ENCODE measurements around the gene FITM1. TPM values are rescaled to one million over a fixed set of nuclear protein-coding genes. Genes with fewer than 3 reads are reported as not detected.

Gene FITM1
- polyA plus RNA-seq, 1 donor (not counting 4 experiments of a cell fraction or from before 2014, with no cell fraction given): not detected

DNA sequence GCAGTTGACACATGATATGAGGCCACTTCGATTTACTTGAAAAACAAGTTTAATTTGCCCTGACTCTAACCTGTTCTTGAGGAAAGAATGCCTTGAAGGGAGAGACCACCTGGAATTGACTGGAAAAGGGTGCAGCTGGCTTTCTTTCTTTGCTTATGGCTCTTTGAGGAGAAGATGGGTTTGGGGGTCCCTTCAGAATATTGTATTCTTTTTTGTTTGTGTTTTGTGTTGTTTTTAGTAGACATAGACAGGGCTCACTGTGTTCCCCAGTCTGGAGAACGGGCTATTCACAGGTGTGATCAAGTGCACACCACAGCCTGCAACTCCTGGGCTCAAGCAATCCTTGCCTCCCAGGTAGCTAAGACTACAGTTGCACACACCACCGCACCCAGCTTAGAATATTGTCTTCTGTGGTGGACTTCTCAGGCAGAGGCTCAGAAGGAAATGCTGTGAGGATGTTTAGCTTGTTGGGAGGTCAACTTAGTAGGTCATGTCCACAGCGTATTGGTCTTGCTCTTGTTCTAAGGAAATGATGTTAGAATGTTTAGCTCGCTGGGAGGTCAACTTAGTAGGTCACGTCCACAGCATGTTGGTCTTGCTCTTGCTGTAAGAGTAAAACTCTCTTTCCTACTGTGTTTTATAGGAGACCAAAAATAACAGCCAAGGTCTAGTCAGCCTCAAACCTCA lies 14.2 kb upstream of the FITM1 start:
- H4K20me1 ChIP-seq (ENCODE audit: control insufficient read depth, extremely low read depth, insufficient read depth, low read length): no peaks in the 10 kb centered on the region
- no peaks in the 10 kb centered on the region for H3K9me1 ChIP-seq (ENCODE audit: control insufficient read depth, extremely low read depth, insufficient read depth, low read length)
- peak overlapping the region; percentile 71 for H3K4me2 ChIP-seq (ENCODE audit: control insufficient read depth, extremely low read depth, insufficient read depth, low read depth, low read length)
- H2AFZ ChIP-seq (ENCODE audit: control insufficient read depth, low read length): no peak overlapping the region
- no peaks in the 10 kb centered on the region for H3K27me3 ChIP-seq (ENCODE audit: control insufficient read depth, extremely low read depth, insufficient read depth, low read length)
- no peak for FAIRE-seq
- no peak for TF ChIP-seq EZH2 (IDR thresholded peaks at IDR 0.05; ENCODE audit: low read length)
- TF ChIP-seq, protein P1, sequence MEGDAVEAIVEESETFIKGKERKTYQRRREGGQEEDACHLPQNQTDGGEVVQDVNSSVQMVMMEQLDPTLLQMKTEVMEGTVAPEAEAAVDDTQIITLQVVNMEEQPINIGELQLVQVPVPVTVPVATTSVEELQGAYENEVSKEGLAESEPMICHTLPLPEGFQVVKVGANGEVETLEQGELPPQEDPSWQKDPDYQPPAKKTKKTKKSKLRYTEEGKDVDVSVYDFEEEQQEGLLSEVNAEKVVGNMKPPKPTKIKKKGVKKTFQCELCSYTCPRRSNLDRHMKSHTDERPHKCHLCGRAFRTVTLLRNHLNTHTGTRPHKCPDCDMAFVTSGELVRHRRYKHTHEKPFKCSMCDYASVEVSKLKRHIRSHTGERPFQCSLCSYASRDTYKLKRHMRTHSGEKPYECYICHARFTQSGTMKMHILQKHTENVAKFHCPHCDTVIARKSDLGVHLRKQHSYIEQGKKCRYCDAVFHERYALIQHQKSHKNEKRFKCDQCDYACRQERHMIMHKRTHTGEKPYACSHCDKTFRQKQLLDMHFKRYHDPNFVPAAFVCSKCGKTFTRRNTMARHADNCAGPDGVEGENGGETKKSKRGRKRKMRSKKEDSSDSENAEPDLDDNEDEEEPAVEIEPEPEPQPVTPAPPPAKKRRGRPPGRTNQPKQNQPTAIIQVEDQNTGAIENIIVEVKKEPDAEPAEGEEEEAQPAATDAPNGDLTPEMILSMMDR (optimal IDR thresholded peaks at IDR 0.05 in 1 of 3, IDR thresholded peaks at IDR 0.05 in 1 of 3, conservative IDR thresholded peaks at IDR 0.05 in 1 of 3; ENCODE audit: extremely low read depth in 1 of 3, insufficient read depth in 2 of 3, low read length in 3 of 3): no peak
- H3K36me3 ChIP-seq (ENCODE audit: control insufficient read depth in 2 of 2, extremely low read depth in 1 of 2, insufficient read depth in 2 of 2, low read length in 2 of 2): peaks cover 19 to 30% of the 10 kb centered on the region in 2 experiments
- no peaks in the 10 kb centered on the region for H3K9me3 ChIP-seq (ENCODE audit: control insufficient read depth, low read depth, low read length)
- H3K4me1 ChIP-seq (ENCODE audit: control insufficient read depth, extremely low read depth, insufficient read depth, low read length): peaks cover 15% of the 10 kb centered on the region
- peak overlapping the region in 1 of 3 experiments; percentile 74 for H3K4me3 ChIP-seq (ENCODE audit: control insufficient read depth in 2 of 3, extremely low read depth in 1 of 3, insufficient read depth in 2 of 3, low read depth in 1 of 3, low read length in 3 of 3)
- dilution Hi-C loops (cut with MboI; ENCODE audit: extremely low pct_ligation_motif_present, low sequenced_read_pairs): no loop called here
- H3K9ac ChIP-seq (ENCODE audit: control insufficient read depth, extremely low read depth, insufficient read depth, low read length): peak overlapping the region; percentile 90
- no peak for DNase-seq (ENCODE audit: low read depth, low spot score)
- H3K79me2 ChIP-seq (ENCODE audit: control insufficient read depth, insufficient read depth, low read length): no peaks in the 10 kb centered on the region
- H3K27ac ChIP-seq (ENCODE audit: control insufficient read depth, insufficient read depth, low read length): no peak overlapping the region

DNA sequence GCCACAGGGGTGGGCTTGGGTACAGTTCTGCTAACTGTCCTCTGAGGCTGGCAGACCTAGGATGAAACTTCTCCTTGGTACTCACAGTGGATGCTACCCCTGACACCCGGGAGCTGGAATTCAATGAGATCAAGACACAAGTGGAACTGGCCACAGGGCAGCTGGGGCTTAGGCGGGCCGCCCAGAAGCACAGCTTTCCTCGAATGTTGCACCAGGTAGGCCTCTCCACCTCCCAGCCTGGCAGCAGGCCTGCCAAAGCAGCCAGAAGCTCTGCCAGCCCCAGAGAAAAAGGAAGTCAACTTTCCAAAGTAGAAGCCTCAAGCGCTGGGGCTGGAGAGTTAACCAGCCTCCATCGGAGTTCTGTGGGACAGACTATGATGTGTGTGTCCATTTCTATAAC lies 13.3 kb upstream of the FITM1 start:
- dilution Hi-C loops (cut with MboI; ENCODE audit: extremely low pct_ligation_motif_present, low sequenced_read_pairs): no loop called here
- H3K27ac ChIP-seq (ENCODE audit: control insufficient read depth, insufficient read depth, low read length): no peak overlapping the region
- no peaks in the 10 kb centered on the region for H3K9me1 ChIP-seq (ENCODE audit: control insufficient read depth, extremely low read depth, insufficient read depth, low read length)
- no peak overlapping the region for H3K4me3 ChIP-seq (ENCODE audit: control insufficient read depth in 2 of 3, extremely low read depth in 1 of 3, insufficient read depth in 2 of 3, low read depth in 1 of 3, low read length in 3 of 3)
- H3K4me1 ChIP-seq (ENCODE audit: control insufficient read depth, extremely low read depth, insufficient read depth, low read length): peaks cover 15% of the 10 kb centered on the region
- no peaks in the 10 kb centered on the region for H4K20me1 ChIP-seq (ENCODE audit: control insufficient read depth, extremely low read depth, insufficient read depth, low read length)
- H3K9me3 ChIP-seq (ENCODE audit: control insufficient read depth, low read depth, low read length): no peaks in the 10 kb centered on the region
- no peak overlapping the region for H3K9ac ChIP-seq (ENCODE audit: control insufficient read depth, extremely low read depth, insufficient read depth, low read length)
- no peaks in the 10 kb centered on the region for H3K79me2 ChIP-seq (ENCODE audit: control insufficient read depth, insufficient read depth, low read length)
- TF ChIP-seq EZH2 (IDR thresholded peaks at IDR 0.05; ENCODE audit: low read length): no peak
- TF ChIP-seq, protein P1 (optimal IDR thresholded peaks at IDR 0.05 in 1 of 3, IDR thresholded peaks at IDR 0.05 in 1 of 3, conservative IDR thresholded peaks at IDR 0.05 in 1 of 3; ENCODE audit: extremely low read depth in 1 of 3, insufficient read depth in 2 of 3, low read length in 3 of 3): no peak
- FAIRE-seq (no peak), DNase-seq (ENCODE audit: low read depth, low spot score) (no peak)
- no peaks in the 10 kb centered on the region for H3K27me3 ChIP-seq (ENCODE audit: control insufficient read depth, extremely low read depth, insufficient read depth, low read length)
- H3K4me2 ChIP-seq (ENCODE audit: control insufficient read depth, extremely low read depth, insufficient read depth, low read depth, low read length): no peak overlapping the region
- H3K36me3 ChIP-seq (ENCODE audit: control insufficient read depth in 2 of 2, extremely low read depth in 1 of 2, insufficient read depth in 2 of 2, low read length in 2 of 2): peaks cover 20 to 35% of the 10 kb centered on the region in 2 experiments
- no peak overlapping the region for H2AFZ ChIP-seq (ENCODE audit: control insufficient read depth, low read length)
